HFFc6 (cell line): ENCODE data around the gene CCND2. TPM values are rescaled to one million over a fixed set of nuclear protein-coding genes. Genes with fewer than 3 reads are reported as not detected.

Source experiments
- DNase-seq: peaks from one replicate; pipeline ENCODE4 v3.0.0-alpha.2; 2018
- H3K27ac Mint-ChIP-seq: 2 replicates; pipeline ENCODE4 v1.8.0; 2020; ENCODE audit warnings: mild to moderate bottlenecking, mixed read lengths
- H3K27me3 Mint-ChIP-seq: 2 replicates; pipeline ENCODE4 v1.8.0; 2021; ENCODE audit warnings: mild to moderate bottlenecking, moderate library complexity, mixed read lengths; ENCODE audit not compliant: insufficient read depth
- H3K36me3 Mint-ChIP-seq: 2 replicates; pipeline ENCODE4 v1.8.0; 2021; ENCODE audit warnings: low read depth, mixed read lengths
- H3K4me1 Mint-ChIP-seq: 2 replicates; pipeline ENCODE4 v1.8.0; 2020; ENCODE audit warnings: low read depth, mixed read lengths
- H3K4me3 Mint-ChIP-seq: 2 replicates; pipeline ENCODE4 v1.8.0; 2020; ENCODE audit warnings: mild to moderate bottlenecking, moderate library complexity, mixed read lengths
- H3K9me3 Mint-ChIP-seq: 2 replicates; pipeline ENCODE4 v1.8.0; 2020; ENCODE audit warnings: mild to moderate bottlenecking, mixed read lengths
- CTCF ChIP-seq: fragments of 200-600 bp; sonication (generic); IDR thresholded peaks from 2 replicates; pipeline ENCODE4 v1.5.0; 2021; ENCODE audit warnings: antibody characterized with exemption, mild to moderate bottlenecking
- total RNA-seq, 6 experiments: library from RNA; stranded (reverse); fragmentation: NEBNext Ultra II Directional; extraction: Animal tissue kit (Norgen Biotek cat#: 25700); gene quantifications; 2 replicates in 1 of 6; 3 replicates in 5 of 6; pipeline ENCODE4 v1.2.3, GENCODE V29; 2021

CCND2 gene
- total RNA-seq, 6 experiments from 2014 or later: 5.7 to 27.2 (median 24.5) TPM

- no peak for TF ChIP-seq CTCF
- DNase-seq: no peak
- H3K9me3 Mint-ChIP-seq: no peaks in the 10 kb centered on the region
- H3K4me1 Mint-ChIP-seq: no peaks in the 10 kb centered on the region; the same call in 1 of the 2 replicates
- H3K36me3 Mint-ChIP-seq: no peaks in the 10 kb centered on the region
- H3K4me3 Mint-ChIP-seq: no peak overlapping the region
- peaks cover 40% of the 10 kb centered on the region for H3K27me3 Mint-ChIP-seq
- H3K27ac Mint-ChIP-seq: no peak overlapping the region
Measured at GRCh38 chr12:4300883-4301282, 27.3 kb downstream of the CCND2 start.

- no peak for TF ChIP-seq CTCF
- H3K9me3 Mint-ChIP-seq: no peaks in the 10 kb centered on the region
- H3K4me1 Mint-ChIP-seq: no peaks in the 10 kb centered on the region; the same call in 1 of the 2 replicates
- no peak overlapping the region for H3K4me3 Mint-ChIP-seq
- H3K36me3 Mint-ChIP-seq: no peaks in the 10 kb centered on the region
- no peak for DNase-seq
- peaks cover 37% of the 10 kb centered on the region for H3K27me3 Mint-ChIP-seq
- H3K27ac Mint-ChIP-seq: no peak overlapping the region
Measured at GRCh38 chr12:4301932-4302501, 28.5 kb downstream of the CCND2 start.

- Mint-ChIP-seq H3K4me3 (no peak overlapping the region), H3K36me3 (no peaks in the 10 kb centered on the region), H3K4me1 (peaks cover 5% of the 10 kb centered on the region), H3K27me3 (peaks cover 38% of the 10 kb centered on the region), H3K9me3 (no peaks in the 10 kb centered on the region), H3K27ac (no peak overlapping the region)
- TF ChIP-seq CTCF: no peak
- DNase-seq: no peak
Measured at GRCh38 chr12:4302881-4303280, 29.3 kb downstream of the CCND2 start.

- no peaks in the 10 kb centered on the region for H3K9me3 Mint-ChIP-seq
- H3K27ac Mint-ChIP-seq: no peak overlapping the region
- peaks cover 30% of the 10 kb centered on the region for H3K27me3 Mint-ChIP-seq
- peaks cover 13% of the 10 kb centered on the region for H3K4me1 Mint-ChIP-seq
- DNase-seq: no peak
- no peak overlapping the region for H3K4me3 Mint-ChIP-seq
- no peaks in the 10 kb centered on the region for H3K36me3 Mint-ChIP-seq
- no peak for TF ChIP-seq CTCF
Measured at GRCh38 chr12:4303750-4304149, 30.2 kb downstream of the CCND2 start.

- peak overlapping the region; percentile 75 for H3K4me3 Mint-ChIP-seq
- peak; percentile 82 for TF ChIP-seq CTCF
- peaks cover 16% of the 10 kb centered on the region for H3K27me3 Mint-ChIP-seq
- peaks cover 13% of the 10 kb centered on the region for H3K4me1 Mint-ChIP-seq
- H3K36me3 Mint-ChIP-seq: no peaks in the 10 kb centered on the region
- peak; percentile 81 for DNase-seq
- H3K27ac Mint-ChIP-seq: no peak overlapping the region; the same call in 1 of the 2 replicates
- no peaks in the 10 kb centered on the region for H3K9me3 Mint-ChIP-seq
Measured at GRCh38 chr12:4307593-4308333, 34.2 kb downstream of the CCND2 start.
